ENCODE measurements around the gene ST14. TPM values are rescaled to one million over a fixed set of nuclear protein-coding genes. Genes with fewer than 3 reads are reported as not detected.

Gene ST14
- total and polyA plus RNA-seq, 10 of the 15 experiments (the other 5 are each of a cell fraction or from before 2014, with no cell fraction given) = 0.02 to 3.9 (median 0.73) TPM; not detected in 2

DNA sequence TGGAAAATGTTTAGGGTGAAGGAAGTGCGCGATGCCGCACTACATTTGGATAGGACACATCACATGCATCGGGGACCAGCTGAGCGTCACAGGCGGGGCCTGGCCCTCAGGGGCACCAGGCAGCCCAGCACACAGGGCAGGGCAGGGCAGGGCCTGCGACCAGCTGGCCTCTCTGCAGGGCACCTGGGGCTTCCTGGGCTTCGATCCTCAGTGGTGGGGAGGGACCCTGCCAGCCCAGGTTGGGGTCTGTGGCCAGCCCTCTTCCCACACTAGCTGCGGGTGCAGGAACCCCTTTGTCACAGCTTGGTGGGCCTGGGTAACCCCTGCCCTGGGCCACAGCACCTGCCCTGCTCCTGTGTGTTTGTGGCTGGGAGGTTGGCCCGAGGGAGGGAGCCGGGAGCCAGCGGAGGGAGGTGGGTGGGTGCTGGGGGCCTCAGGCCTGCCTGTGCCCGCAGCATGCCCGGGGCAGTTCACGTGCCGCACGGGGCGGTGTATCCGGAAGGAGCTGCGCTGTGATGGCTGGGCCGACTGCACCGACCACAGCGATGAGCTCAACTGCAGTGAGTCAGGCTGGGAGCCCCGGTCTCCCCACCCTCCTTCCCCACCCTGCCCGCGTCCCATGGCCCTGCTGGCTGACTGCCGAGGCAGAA, 37.9 kb downstream of the ST14 start (continued):
- TF ChIP-seq PAX8 (IDR thresholded peaks at IDR 0.05) = no peak
- TF ChIP-seq LARP7 (IDR thresholded peaks at IDR 0.05) = no peak

GRCh38 chr11:130198292-130198691, 38.7 kb downstream of the ST14 start:
- CTCF ChIA-PET = no interaction called here
- Histone ChIP-seq H3K4me1 (ENCODE audit: control insufficient read depth, insufficient read depth, low read length) (no peaks in the 10 kb centered on the region), H3K9ac (ENCODE audit: control insufficient read depth, insufficient read depth, low read length) (no peak overlapping the region), H4K20me1 (ENCODE audit: control insufficient read depth, insufficient read depth) (no peaks in the 10 kb centered on the region), H3K79me2 (ENCODE audit: control insufficient read depth, insufficient read depth, low read length) (no peaks in the 10 kb centered on the region), H2AFZ (ENCODE audit: control insufficient read depth, low read depth, low read length) (no peak overlapping the region), H3K27ac (ENCODE audit: control insufficient read depth, insufficient read depth) (no peak overlapping the region), H3K9me3 (replicated peaks; ENCODE audit: control insufficient read depth, insufficient read depth, low read length) (no peaks in the 10 kb centered on the region), H3K4me2 (ENCODE audit: control insufficient read depth, insufficient read depth) (no peak overlapping the region), H3K36me3 (ENCODE audit: control insufficient read depth in 2 of 2, insufficient read depth in 2 of 2, low read length in 1 of 2) (peaks cover 0 to 2% of the 10 kb centered on the region in 2 experiments; a peak in 1 of 4 replicates), H3K27me3 (replicated peaks in 1 of 2; ENCODE audit: control insufficient read depth in 2 of 2, insufficient read depth in 2 of 2, low read length in 1 of 2) (no peaks in the 10 kb centered on the region), H3K4me3 (no peak overlapping the region)
- SMC1A ChIA-PET (ENCODE audit: uncharacterized antibody, unreplicated experiment) = no interaction called here
- RAD21 ChIA-PET (ENCODE audit: unreplicated experiment) = no interaction called here
- ATAC-seq (no peak), DNase-seq (ENCODE audit: low read depth, low spot score) (no peak), FAIRE-seq (no peak)
- 63% methylated on average over 22 of the region's 22 CpGs for WGBS (ENCODE audit: insufficient coverage, insufficient replicate concordance, low lambda C conversion rate, missing lambda C conversion rate)
- BruUV-seq (replicated peaks) = no TSS peak
- intact Hi-C loops (cut with micrococcal nuclease; ENCODE audit: unreplicated experiment) (no loop called here), in situ Hi-C loops (cut with MboI) (no loop called here)
- POLR2A ChIA-PET = no interaction called here
- TF ChIP-seq WRNIP1 (IDR thresholded peaks at IDR 0.05; ENCODE audit: borderline replicate concordance, low read depth, low read length) (no peak), RFX5 (IDR thresholded peaks at IDR 0.05; ENCODE audit: low read depth, low read length) (no peak), GABPA (IDR thresholded peaks at IDR 0.05; ENCODE audit: low read depth) (no peak), STAT1 (conservative IDR thresholded peaks at IDR 0.05) (no peak), SUPT20H (IDR thresholded peaks at IDR 0.05; ENCODE audit: borderline replicate concordance, control insufficient read depth, low read depth, low read length) (no peak), ZSCAN29 (IDR thresholded peaks at IDR 0.05) (no peak), HCFC1 (IDR thresholded peaks at IDR 0.05; ENCODE audit: low read length) (no peak), BCL3 (IDR thresholded peaks at IDR 0.05; ENCODE audit: borderline replicate concordance, insufficient read depth, low read depth, low read length, poor library complexity, severe bottlenecking) (no peak), DPF2 (IDR thresholded peaks at IDR 0.05) (no peak), CEBPB (IDR thresholded peaks at IDR 0.05; ENCODE audit: borderline replicate concordance in 1 of 2, low read depth in 2 of 2, low read length in 2 of 2) (no peak), MXI1 (IDR thresholded peaks at IDR 0.05; ENCODE audit: low read depth, low read length) (no peak)
- TF ChIP-seq, protein P1, sequence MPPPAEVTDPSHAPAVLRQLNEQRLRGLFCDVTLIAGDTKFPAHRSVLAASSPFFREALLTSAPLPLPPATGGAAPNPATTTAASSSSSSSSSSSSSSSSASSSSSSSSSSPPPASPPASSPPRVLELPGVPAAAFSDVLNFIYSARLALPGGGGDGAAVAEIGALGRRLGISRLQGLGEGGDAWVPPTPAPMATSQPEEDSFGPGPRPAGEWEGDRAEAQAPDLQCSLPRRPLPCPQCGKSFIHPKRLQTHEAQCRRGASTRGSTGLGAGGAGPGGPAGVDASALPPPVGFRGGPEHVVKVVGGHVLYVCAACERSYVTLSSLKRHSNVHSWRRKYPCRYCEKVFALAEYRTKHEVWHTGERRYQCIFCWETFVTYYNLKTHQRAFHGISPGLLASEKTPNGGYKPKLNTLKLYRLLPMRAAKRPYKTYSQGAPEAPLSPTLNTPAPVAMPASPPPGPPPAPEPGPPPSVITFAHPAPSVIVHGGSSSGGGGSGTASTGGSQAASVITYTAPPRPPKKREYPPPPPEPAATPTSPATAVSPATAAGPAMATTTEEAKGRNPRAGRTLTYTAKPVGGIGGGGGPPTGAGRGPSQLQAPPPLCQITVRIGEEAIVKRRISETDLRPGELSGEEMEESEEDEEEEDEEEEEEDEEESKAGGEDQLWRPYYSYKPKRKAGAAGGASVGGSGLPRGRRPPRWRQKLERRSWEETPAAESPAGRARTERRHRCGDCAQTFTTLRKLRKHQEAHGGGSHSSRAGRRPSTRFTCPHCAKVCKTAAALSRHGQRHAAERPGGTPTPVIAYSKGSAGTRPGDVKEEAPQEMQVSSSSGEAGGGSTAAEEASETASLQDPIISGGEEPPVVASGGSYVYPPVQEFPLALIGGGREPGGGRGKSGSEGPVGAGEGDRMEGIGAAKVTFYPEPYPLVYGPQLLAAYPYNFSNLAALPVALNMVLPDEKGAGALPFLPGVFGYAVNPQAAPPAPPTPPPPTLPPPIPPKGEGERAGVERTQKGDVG (CRISPR knock-in tag; IDR thresholded peaks at IDR 0.05) = no peak
- TF ChIP-seq, protein P2, sequence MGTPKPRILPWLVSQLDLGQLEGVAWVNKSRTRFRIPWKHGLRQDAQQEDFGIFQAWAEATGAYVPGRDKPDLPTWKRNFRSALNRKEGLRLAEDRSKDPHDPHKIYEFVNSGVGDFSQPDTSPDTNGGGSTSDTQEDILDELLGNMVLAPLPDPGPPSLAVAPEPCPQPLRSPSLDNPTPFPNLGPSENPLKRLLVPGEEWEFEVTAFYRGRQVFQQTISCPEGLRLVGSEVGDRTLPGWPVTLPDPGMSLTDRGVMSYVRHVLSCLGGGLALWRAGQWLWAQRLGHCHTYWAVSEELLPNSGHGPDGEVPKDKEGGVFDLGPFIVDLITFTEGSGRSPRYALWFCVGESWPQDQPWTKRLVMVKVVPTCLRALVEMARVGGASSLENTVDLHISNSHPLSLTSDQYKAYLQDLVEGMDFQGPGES (IDR thresholded peaks at IDR 0.05) = no peak
- TF ChIP-seq, protein P3, sequence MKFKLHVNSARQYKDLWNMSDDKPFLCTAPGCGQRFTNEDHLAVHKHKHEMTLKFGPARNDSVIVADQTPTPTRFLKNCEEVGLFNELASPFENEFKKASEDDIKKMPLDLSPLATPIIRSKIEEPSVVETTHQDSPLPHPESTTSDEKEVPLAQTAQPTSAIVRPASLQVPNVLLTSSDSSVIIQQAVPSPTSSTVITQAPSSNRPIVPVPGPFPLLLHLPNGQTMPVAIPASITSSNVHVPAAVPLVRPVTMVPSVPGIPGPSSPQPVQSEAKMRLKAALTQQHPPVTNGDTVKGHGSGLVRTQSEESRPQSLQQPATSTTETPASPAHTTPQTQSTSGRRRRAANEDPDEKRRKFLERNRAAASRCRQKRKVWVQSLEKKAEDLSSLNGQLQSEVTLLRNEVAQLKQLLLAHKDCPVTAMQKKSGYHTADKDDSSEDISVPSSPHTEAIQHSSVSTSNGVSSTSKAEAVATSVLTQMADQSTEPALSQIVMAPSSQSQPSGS (IDR thresholded peaks at IDR 0.05; ENCODE audit: low read length) = no peak

Measured in GM12878 (cell line).